GM10248 (cell line): ENCODE data around the gene RHOT1.
"Not testable (repeated sequence)": the region's sequence is repeated elsewhere in the genome, so short reads cannot be mapped to it uniquely, and the experiment has no call there.

ENCODE experiments used
- CTCF ChIA-PET: fragments of 300-600 bp; sonication (Branson Sonifier 250); formaldehyde crosslinking; extraction: SDS; loops from one replicate; lab custom pipeline; 2021; ENCODE audit warnings: antibody characterized with exemption; lab: Yijun Ruan, JAX
- POLR2A ChIA-PET: fragments of 350-650 bp; sonication (Branson Sonifier 250); formaldehyde crosslinking; extraction: SDS; loops from one replicate; lab custom pipeline; 2020; ENCODE audit warnings: antibody characterized with exemption; lab: Yijun Ruan, JAX
- DNase-seq: peaks from one replicate; pipeline ENCODE4 v3.0.0; 2012; ENCODE audit errors: extremely low spot score
- TF ChIP-seq, protein P1 (sequence below): IDR thresholded peaks from 2 replicates; pipeline ENCODE4 v1.5.1; 2012; ENCODE audit warnings: mild to moderate bottlenecking, low read depth; ENCODE audit errors: extremely low read depth, missing control alignments, control extremely low read depth

RHOT1 gene

DNA sequence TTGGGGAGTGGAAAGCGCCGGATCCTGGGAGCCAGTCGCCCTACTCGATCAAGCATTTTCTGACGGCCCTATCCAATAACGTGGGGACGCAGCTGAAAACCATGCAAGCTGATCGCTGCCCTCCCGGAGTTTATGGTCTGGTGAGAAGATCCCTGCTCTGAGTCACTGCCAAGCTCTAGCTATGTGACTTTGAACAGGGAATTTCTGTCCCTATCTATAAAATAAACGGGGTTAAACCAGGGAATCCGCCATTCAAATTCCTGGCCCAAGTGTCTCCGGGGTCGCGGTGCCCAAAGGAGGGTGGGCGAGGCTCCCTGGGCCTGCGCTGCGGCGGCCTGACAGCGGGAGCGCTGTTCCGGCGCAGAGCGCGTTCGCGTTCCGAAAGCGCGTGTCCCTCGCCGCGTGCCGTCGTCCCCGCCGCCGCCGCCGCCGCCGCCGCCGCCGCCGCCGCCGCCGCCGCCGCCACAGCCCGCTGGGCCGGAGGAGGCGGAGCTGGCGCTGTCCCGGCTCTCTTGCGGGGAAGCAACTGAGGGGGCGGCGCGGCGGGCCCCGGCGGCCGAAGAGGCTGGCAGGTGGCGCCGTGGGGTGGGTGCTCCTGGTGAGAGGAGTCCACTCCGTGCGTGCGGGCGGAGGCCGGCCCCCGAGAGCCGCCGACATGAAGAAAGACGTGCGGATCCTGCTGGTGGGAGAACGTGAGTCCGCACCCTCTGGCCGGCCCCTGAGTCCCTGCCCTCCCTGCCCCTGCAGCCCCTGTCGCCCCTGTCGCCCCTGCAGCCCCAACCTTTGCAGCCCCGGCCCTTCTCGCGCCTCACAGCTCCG, at the start of gene RHOT1:
Gene RHOT1 (plus strand): TSS at position 465 of the 819 bp plus-strand sequence. CDS start 191 bp downstream, at position 656.
- peak; percentile 82 for DNase-seq
- POLR2A ChIA-PET: no interaction called here
- CTCF ChIA-PET: interaction anchor here (1.0 to 1.8 kb wide), 6 partner anchors 8 to 174 kb away, joined by 3 to 6 read pairs (median 4); partner anchors contain the start of gene LRRC37B
- TF ChIP-seq, protein P1, sequence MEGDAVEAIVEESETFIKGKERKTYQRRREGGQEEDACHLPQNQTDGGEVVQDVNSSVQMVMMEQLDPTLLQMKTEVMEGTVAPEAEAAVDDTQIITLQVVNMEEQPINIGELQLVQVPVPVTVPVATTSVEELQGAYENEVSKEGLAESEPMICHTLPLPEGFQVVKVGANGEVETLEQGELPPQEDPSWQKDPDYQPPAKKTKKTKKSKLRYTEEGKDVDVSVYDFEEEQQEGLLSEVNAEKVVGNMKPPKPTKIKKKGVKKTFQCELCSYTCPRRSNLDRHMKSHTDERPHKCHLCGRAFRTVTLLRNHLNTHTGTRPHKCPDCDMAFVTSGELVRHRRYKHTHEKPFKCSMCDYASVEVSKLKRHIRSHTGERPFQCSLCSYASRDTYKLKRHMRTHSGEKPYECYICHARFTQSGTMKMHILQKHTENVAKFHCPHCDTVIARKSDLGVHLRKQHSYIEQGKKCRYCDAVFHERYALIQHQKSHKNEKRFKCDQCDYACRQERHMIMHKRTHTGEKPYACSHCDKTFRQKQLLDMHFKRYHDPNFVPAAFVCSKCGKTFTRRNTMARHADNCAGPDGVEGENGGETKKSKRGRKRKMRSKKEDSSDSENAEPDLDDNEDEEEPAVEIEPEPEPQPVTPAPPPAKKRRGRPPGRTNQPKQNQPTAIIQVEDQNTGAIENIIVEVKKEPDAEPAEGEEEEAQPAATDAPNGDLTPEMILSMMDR: peak; percentile 69

GRCh38 chr17:32099686-32100085, 42.6 kb upstream of the RHOT1 start:
- CTCF ChIA-PET: interaction anchor here (1.4 kb wide), 1 partner anchor 38 kb away, joined by 5 read pairs; no protein-coding TSS in a partner anchor
- DNase-seq: no peak
- POLR2A ChIA-PET: no interaction called here

DNA sequence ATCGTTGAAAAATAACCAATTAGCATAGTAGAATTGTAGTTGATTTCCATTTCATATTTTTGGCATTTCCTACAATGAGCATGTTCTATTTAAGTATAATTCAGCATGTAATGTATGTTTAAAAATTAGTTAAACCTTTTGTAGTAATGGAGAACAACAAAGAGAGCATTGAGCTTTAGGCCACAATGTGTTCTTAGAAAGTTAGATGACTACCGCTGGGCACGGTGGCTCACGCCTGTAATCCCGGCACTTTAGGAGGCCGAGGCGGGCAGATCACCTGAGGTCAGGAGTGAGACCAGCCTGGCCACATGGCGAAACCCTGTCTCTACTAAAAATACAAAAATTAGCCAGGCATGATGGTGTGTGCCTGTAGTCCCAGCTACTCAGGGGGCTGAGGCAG, 42.0 kb upstream of the RHOT1 start:
- CTCF ChIA-PET: interaction anchor here (1.2 to 1.4 kb wide), 2 partner anchors 38 to 39 kb away, joined by 3 to 5 read pairs; no protein-coding TSS in a partner anchor
- DNase-seq, POLR2A ChIA-PET: not testable (repeated sequence)

More at GRCh38 chr17:32099686-32100085, 42.6 kb upstream of the RHOT1 start:
- TF ChIP-seq, protein P1: no peak

GRCh38 chr17:32100971-32101631, 41.2 kb upstream of the RHOT1 start:
- ChIA-PET POLR2A (no interaction called here), CTCF (interaction anchor here (0.7 to 1.2 kb wide), 2 partner anchors 10 to 38 kb away, joined by 3 read pairs; no protein-coding TSS in a partner anchor)
- TF ChIP-seq, protein P1: no peak
- no peak for DNase-seq

GRCh38 chr17:32102172-32102571, 40.1 kb upstream of the RHOT1 start:
- ChIA-PET POLR2A (no interaction called here), CTCF (no interaction called here)
- TF ChIP-seq, protein P1: no peak
- no peak for DNase-seq

DNA sequence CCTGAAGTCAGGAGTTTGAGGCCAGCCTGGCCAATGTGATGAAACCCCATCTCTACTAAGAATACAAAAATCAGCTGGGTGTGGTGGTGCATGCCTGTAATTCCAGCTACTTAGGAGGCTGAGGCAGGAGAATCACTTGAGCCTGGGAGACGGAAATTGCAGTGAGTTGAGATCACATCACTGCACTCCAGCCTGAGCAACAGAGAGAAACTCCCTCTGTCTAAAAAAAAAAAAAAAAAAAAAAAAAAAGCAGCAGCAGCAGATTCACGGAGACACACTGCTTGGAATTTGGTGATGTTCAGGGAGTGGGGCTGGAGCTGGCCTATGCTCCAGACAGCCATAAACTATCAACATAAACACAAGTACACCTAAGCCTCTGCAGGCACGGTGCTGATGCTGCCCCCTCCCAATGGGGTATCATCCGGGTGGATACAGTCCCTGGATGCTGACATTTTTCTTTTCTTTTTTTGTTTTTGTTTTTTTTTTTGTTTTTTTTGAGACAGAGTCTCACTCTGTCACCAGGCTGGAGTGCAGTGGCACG, 39.6 kb upstream of the RHOT1 start:
- TF ChIP-seq, protein P1: no peak
- ChIA-PET CTCF (no interaction called here), POLR2A (no interaction called here)
- DNase-seq: no peak
